ENCODE measurements around the gene PITPNM3.
A peak's percentile ranks its signal among the peaks of the same experiment; 100 is the strongest.

Gene PITPNM3

DNA sequence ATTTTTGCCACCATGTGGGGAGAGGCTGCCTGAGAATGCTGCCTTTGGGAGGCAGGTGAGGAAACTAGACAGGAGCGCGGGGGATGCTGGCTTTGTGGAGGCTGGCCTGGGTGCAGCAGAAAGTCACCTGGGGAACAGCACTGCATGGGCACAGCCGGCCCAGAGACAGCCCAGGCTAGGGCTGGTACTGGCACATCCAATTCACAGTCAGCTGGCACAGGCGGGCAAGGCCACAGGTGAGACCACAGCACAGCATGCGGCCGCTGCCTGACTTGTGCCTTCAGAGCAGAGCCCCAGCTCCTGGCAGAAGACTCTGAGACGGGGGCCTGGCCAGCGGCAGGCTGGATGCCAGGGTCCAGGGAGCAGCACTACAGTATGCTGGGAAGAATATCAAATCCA lies 16.6 kb upstream of the PITPNM3 start:
- TF ChIP-seq JUND (IDR thresholded peaks at IDR 0.05; ENCODE audit: low read depth) = no peak
- in situ Hi-C loops (cut with HindIII; ENCODE audit: low pct_unique_long_range_greater_than_20kb, low sequenced_read_pairs) = no loop called here
- DNase-seq (ENCODE audit: low read depth in 1 of 2, low spot score in 1 of 2) = no peak

DNA sequence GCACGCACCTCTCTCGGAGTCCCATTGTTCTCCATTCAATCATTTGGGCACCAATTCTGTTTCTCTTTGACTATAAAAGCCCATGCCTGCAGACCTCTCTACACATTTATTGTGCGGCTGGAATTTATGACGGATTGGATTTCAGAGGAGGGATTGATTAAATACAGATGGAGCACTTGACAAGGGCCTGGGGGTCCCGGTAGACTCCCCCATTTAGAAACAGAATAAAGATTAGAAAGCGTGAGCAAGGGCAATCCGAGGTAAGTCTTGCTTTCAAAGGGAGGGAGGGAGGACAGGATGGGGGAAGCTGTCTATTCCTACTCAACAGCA lies 15.1 kb upstream of the PITPNM3 start:
- in situ Hi-C loops (cut with HindIII; ENCODE audit: low pct_unique_long_range_greater_than_20kb, low sequenced_read_pairs) = no loop called here
- no peak for DNase-seq (ENCODE audit: low read depth in 1 of 2, low spot score in 1 of 2)
- TF ChIP-seq JUND (IDR thresholded peaks at IDR 0.05; ENCODE audit: low read depth) = no peak

DNA sequence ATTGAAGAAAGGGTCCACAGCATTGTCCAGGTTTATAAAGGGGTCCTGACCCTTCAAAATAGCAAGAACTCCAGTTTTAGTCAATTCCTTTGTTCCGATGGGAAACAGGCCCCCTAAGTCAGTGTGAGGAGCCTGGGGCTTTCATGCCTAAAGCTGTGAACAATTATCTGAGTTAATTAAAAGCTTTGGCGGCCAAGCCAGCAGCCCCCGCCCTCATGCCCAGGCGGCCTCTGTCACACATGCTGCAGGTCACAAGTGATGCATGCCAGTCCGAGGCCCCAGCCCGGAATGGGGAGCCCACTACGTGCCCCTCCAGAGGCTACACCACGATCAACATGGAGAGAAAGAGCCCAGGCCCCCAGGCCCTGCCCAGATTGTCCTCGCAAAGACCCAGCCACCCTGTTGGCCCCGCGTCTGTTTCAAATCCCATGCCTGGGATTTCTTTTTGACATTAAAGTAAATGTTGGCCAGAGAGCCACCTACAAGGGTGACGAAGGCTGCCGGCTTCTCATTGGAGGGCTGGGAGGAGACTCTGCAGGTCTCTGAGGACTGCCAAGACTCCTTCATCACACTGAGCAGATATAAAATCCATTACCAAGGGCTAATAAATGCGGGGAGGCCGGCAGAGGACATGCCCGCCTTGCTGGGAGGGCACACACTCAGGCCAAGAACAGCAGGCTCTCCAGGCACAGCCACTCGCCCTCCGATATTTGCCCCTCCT lies 14.5 kb upstream of the PITPNM3 start:
- no peak for TF ChIP-seq JUND (IDR thresholded peaks at IDR 0.05; ENCODE audit: low read depth)
- DNase-seq (ENCODE audit: low read depth in 1 of 2, low spot score in 1 of 2) = no peak
- in situ Hi-C loops (cut with HindIII; ENCODE audit: low pct_unique_long_range_greater_than_20kb, low sequenced_read_pairs) = no loop called here

DNA sequence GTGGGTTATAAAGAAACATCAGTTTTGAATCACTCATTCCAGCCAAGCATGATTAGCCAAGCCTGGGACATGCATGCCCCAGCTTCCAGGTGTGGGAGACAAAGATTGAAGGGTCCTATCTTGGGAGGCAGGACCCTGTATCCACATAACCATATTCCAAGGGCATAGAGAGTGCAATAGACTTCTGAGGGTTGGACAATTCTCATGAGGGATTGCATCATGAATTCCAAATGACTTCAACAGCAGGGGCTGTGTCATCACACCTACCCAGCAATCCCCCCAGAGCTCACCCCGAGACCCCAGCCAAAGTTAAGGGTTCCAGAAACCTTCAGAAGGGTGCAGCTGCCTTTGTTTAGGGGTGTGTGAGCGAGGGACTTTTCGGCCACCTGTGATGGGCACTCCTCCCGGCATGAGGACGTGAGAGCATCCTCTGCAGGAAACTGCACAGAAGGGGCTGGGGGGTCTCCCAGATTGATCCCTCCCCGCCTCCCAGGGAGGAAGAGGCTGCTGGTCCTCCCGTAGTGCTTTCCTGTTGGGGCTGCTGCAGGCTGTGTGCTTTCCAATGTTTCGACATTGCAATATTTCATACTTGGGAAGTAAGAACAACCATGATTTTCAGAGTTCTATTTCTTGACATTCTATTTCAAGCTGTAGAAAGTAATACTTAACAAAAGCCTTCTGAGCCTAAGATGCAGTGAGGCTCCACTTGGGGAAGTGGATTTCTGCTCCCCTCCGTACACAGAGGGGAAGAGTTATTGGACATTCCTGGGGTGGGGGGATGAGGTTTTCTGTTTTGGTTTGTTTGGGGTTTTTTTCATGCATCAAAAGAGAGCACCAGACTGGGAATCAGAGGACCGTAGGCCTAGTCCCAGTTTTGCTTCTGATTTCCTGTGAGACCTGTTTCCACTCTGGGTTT lies 13.3 kb upstream of the PITPNM3 start:
- DNase-seq (ENCODE audit: low read depth in 1 of 2, low spot score in 1 of 2) = no peak
- in situ Hi-C loops (cut with HindIII; ENCODE audit: low pct_unique_long_range_greater_than_20kb, low sequenced_read_pairs) = no loop called here
- TF ChIP-seq JUND (IDR thresholded peaks at IDR 0.05; ENCODE audit: low read depth) = no peak

DNA sequence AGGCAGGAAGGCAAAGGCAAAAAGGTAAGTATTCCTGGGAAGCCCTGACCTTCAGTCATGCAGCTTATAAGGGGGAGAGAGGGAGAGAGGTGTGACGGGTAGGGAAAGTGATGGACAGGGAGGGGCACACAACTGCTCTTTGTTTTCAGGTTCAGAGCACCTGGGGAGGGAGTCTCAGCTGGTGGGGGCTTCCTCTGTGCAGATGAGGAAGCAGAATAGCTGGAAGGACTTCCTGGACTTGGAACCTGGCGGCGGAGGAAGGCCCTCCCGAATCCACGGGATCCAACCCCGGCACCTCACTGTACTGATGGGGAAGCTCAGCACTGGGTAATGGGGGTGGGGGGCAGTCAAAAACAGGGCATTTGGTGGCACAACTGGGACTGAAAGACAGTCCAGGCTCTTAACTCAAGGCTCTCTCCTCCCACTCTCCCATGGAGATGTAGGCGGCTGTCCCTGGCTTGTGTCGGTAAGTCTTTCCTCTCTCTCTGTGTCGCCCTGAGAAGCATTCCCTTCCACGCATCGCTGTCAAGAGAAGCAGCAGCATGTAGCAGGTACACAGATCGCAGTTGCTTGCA lies 11.9 kb upstream of the PITPNM3 start:
- in situ Hi-C loops (cut with HindIII; ENCODE audit: low pct_unique_long_range_greater_than_20kb, low sequenced_read_pairs) = no loop called here
- no peak for TF ChIP-seq JUND (IDR thresholded peaks at IDR 0.05; ENCODE audit: low read depth)

DNA sequence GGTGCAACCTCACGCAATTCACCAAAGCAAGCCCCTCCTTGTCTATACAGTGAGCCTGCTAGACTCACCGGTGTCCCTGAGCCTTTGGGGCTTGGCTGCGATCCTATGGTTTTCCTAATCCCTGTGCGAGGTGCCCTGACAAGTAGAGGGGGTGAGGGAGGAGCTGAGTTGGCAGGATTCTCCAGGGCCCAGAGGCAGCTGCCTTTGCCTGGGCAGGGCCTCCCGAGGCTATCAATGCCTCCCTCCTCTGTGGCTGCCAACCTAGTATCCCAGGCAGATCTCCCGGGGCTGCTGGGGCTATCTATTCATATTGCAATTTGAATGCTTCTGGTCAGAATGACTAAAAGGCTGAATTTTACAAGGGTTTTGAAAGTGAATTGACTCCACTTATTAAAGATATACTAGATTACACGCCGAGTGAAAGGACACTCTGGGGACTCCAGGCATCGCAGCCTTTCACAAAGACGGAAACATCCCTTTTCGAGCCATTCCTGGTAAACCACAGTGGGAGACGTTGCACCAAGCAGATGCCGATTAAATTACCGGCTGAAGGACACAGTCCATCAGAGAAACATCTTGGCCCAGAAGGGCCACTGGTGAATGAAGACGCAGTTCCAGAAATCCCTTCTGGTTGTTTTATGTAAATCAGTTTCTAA lies 11.3 kb upstream of the PITPNM3 start:
- DNase-seq (ENCODE audit: low read depth in 1 of 2, low spot score in 1 of 2) = peak; percentile 38 to 67
- in situ Hi-C loops (cut with HindIII; ENCODE audit: low pct_unique_long_range_greater_than_20kb, low sequenced_read_pairs) = no loop called here
- TF ChIP-seq JUND (IDR thresholded peaks at IDR 0.05; ENCODE audit: low read depth) = no peak

More for the DNA sequence above, 11.9 kb upstream of the PITPNM3 start:
- DNase-seq (ENCODE audit: low read depth in 1 of 2, low spot score in 1 of 2) = no peak

DNA sequence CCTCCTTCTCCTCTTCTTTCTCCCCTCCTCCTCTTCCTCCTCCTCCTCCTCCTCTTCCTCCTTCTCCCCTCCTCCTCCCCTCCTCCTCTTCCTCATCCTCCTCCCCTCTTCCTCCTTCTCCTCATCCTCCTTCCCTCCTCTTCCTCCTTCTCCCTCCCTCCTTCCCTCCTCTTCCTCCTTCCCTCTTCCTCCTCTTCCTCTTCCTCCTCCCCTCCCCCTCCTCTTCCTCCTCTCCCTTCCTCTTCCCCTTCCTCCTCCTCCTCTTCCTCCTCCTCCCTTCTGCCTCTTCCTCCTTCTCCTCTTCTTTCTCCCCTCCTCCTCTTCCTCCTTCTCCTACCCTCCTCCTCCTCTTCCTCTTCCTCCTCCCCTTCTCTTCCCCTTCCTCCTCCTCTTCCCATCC lies 5.1 kb upstream of the PITPNM3 start:
- in situ Hi-C loops (cut with HindIII; ENCODE audit: low pct_unique_long_range_greater_than_20kb, low sequenced_read_pairs) = no loop called here
- no peak for DNase-seq (ENCODE audit: low read depth in 1 of 2, low spot score in 1 of 2)
- TF ChIP-seq JUND (IDR thresholded peaks at IDR 0.05; ENCODE audit: low read depth) = no peak

DNA sequence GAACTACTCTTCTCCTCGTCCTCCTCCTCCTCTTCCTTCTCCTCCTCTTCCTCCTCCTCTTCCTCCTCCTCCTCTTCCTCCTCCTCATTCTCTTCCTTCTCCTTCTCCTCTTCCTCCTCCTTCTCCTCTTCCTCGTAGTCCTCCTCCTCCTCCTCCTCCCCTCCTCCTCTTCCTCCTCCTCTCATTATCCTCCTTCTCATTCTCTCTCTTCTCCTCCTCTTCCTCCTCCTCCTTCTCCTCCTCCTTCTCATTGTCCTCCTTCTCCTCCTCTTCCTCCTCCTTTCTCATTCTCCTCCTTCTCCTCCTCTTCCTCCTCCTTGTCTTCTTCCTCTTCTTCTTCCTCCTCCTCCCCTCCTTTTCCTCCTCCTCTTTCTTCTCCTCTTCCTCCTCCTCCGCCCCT lies 4.1 kb upstream of the PITPNM3 start:
- no peak for TF ChIP-seq JUND (IDR thresholded peaks at IDR 0.05; ENCODE audit: low read depth)
- no peak for DNase-seq (ENCODE audit: low read depth in 1 of 2, low spot score in 1 of 2)
- in situ Hi-C loops (cut with HindIII; ENCODE audit: low pct_unique_long_range_greater_than_20kb, low sequenced_read_pairs) = no loop called here

DNA sequence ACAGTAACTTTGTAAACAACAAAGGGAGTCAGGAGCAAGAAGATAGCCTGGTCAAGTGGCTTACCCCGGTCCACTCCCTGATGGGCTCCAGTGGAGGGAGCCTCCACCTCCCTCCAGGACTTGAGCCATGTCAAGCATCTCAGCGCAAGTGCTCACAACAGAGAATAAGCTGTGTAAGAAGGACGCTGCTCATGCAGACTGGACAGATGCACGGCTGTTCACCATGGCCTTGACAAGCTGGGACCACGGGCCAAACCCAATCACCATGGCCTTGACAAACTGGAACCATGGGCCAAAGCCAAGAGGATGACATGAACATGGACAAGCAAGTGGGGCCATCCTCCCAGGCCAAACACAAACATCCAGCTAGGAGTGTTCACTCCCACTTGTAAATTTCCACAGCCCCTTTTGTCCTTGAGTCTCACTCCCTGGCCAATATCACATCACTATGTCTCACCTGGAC lies 3.4 kb upstream of the PITPNM3 start:
- no peak for DNase-seq (ENCODE audit: low read depth in 1 of 2, low spot score in 1 of 2)
- in situ Hi-C loops (cut with HindIII; ENCODE audit: low pct_unique_long_range_greater_than_20kb, low sequenced_read_pairs) = no loop called here
- TF ChIP-seq JUND (IDR thresholded peaks at IDR 0.05; ENCODE audit: low read depth) = no peak

DNA sequence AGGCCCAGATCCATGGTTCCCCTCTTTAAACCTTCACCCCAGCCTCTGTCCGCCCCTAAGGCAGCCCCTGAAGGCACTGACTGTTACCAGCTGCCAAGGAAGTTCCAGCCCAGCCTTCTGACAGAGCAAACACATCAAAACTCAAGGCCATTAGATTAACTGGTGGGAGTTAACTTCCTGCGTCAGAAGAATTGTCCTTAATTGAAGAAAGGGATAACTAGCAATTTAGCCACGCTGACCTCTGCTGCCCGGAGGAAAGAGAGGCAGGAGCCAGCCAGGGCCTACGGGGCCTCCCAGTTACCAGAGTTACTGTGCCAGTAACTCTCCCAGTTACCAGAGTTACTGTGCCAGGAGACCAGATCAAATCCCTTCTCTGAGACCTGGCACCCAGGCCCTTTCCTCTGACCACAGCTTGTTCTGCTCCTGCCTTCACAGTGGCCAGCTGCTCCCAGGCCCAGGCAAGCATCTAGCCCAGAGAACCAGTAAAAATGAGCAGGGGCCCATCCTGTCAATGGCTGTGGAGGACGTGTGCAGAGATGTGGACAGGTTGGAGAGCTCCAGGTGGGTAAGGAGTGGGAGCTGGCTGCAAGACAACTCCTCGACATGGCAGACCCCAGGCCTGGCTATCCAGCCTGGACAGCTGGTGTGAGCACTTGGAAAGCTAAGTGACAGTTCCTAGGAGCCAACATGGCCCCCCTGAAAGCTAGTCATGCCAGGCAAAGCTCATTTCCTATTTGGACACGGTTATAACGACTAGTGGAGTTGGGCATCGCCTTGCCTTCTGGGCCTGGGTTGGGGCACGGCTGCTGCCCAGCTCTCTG lies 2.8 kb upstream of the PITPNM3 start:
- no peak for TF ChIP-seq JUND (IDR thresholded peaks at IDR 0.05; ENCODE audit: low read depth)
- no peak for DNase-seq (ENCODE audit: low read depth in 1 of 2, low spot score in 1 of 2)
- in situ Hi-C loops (cut with HindIII; ENCODE audit: low pct_unique_long_range_greater_than_20kb, low sequenced_read_pairs) = no loop called here

DNA sequence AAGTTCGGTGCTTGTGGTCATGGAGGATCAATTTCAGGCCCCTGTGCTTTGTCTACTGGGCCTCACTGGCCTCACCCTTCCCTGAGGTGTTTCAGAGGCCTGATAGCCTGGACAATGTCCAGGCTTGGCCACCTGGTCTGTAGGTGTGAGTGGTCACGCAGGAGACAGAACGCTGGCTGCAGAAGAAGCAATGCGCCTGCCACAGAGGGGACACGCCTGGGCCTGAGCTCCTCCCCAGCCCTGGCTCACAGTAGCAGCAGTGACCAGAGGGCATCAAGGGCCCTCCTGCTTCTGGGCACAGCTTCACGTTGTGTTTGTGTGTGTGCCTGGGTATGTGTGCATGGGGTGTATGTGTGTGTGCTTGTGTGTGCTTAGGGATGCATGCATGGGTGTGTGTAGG lies 1.9 kb upstream of the PITPNM3 start:
- DNase-seq (ENCODE audit: low read depth in 1 of 2, low spot score in 1 of 2) = no peak
- in situ Hi-C loops (cut with HindIII; ENCODE audit: low pct_unique_long_range_greater_than_20kb, low sequenced_read_pairs) = no loop called here
- no peak for TF ChIP-seq JUND (IDR thresholded peaks at IDR 0.05; ENCODE audit: low read depth)

DNA sequence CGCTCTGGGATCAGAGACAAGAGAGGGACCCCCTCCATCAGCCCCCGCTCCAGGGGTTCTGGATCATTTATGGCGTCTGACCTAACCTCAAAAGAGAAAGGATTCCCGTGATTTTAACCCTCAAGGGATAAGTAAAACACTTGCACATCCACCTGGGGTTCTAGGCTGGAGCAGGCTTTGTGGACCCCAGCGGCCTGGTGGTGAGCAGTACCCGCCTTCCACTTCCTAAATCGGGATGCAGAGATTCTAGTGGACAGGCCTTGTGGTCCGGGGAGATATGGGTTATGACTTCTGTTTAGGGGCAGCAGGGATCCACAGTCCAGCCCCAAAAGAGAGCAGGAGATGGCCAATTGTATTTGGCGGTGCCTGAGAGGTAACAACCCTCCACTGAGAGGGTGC lies 684 bp upstream of the PITPNM3 start:
- TF ChIP-seq JUND (IDR thresholded peaks at IDR 0.05; ENCODE audit: low read depth) = no peak
- in situ Hi-C loops (cut with HindIII; ENCODE audit: low pct_unique_long_range_greater_than_20kb, low sequenced_read_pairs) = no loop called here

More for the DNA sequence above, 684 bp upstream of the PITPNM3 start:
- DNase-seq (ENCODE audit: low read depth in 1 of 2, low spot score in 1 of 2) = no peak

Measured in T47D (cell line).